Measurements from ENCODE around the gene IRF2BPL.

Gene IRF2BPL

DNA sequence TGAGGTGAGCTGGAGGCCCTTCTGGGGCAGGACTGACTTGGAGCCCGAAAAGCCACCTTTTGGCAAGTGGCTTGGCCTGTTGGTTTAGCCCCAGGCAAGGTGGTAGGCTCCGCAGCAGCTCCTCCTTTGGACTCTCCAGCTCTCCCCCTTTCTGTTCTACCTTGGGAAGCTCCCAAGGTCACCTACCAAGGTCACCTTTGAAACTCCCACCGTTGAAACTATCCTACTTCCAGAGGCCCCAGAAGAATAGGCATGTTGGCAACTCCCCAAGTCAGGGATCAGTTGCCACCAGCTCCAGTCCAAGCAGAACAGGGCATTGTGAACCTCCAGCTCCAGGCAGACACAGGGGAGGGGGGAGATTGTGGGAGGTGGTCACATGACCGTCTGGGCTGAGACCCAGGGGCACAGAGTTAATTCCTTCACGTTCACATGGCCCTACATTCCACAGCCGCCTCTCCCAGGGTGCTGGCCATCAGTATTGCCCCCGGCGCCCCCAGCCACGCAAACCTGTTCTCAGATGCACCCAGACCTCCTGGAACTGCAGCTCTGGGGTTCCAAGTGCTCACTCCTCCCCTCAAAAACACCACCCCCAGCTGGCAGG, 14.4 kb downstream of the IRF2BPL start:
- Mint-ChIP-seq H3K4me3 (no peak overlapping the region), H3K27ac (no peak overlapping the region), H3K9me3 (no peaks in the 10 kb centered on the region), H3K36me3 (ENCODE audit: low read depth) (no peaks in the 10 kb centered on the region), H3K4me1 (ENCODE audit: low read depth) (peaks cover 3% of the 10 kb centered on the region), H3K27me3 (ENCODE audit: low read depth) (peaks cover 19% of the 10 kb centered on the region)

DNA sequence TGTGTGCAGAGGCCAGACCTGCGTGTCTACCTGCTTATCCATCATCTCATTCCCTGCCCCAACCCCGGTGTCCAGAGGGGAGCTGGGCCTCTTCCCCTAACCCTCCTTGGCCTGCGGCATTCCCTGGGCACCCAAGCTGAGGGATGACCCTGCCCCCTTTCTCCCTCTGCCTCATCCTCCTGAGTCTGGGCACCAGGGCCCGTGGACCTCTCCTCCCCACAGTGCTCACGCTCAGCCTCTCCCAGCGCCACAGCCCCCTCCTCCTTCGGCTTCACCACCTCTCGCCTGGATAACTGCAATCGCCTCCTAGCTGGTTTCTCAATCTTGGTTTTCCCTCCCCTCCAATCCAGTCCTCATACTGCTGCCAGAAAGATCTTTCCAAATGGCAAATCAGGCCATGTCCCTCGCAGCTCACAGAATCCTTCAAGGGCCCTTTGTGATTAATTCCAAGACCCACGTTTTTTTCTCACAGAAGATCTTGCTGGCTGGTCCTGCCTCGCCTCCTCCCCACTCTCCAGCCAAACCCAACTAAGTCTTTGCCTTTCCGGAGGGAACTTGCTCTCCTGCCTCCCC, 16.2 kb downstream of the IRF2BPL start:
- Mint-ChIP-seq H3K9me3 (no peaks in the 10 kb centered on the region), H3K4me3 (no peak overlapping the region), H3K27ac (no peak overlapping the region), H3K36me3 (ENCODE audit: low read depth) (no peaks in the 10 kb centered on the region), H3K27me3 (ENCODE audit: low read depth) (peaks cover 19% of the 10 kb centered on the region), H3K4me1 (ENCODE audit: low read depth) (peaks cover 3% of the 10 kb centered on the region)

DNA sequence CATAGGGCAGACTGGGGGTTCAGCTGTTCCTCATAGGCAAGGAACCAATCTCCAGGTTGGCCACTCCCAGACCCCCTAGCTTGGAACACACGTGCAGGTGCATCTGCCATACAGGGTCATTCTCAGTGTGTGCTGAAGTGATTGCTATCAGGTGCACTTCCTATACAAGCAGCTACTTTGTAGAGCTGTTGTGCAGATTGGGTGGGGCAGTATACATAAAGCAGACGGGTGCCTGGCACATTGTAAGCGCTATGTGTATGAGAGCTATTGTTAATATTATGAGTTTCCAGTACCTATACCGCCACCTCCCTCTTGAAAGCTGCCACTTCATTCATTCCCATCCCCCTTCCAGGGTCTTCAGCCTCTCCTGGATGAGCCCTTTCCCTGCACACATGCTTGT, 17.3 kb downstream of the IRF2BPL start:
- H3K27me3 Mint-ChIP-seq (ENCODE audit: low read depth): peaks cover 19% of the 10 kb centered on the region
- no peaks in the 10 kb centered on the region for H3K9me3 Mint-ChIP-seq
- peaks cover 4% of the 10 kb centered on the region for H3K4me1 Mint-ChIP-seq (ENCODE audit: low read depth)
- H3K36me3 Mint-ChIP-seq (ENCODE audit: low read depth): no peaks in the 10 kb centered on the region
- no peak overlapping the region for H3K4me3 Mint-ChIP-seq
- no peak overlapping the region for H3K27ac Mint-ChIP-seq

DNA sequence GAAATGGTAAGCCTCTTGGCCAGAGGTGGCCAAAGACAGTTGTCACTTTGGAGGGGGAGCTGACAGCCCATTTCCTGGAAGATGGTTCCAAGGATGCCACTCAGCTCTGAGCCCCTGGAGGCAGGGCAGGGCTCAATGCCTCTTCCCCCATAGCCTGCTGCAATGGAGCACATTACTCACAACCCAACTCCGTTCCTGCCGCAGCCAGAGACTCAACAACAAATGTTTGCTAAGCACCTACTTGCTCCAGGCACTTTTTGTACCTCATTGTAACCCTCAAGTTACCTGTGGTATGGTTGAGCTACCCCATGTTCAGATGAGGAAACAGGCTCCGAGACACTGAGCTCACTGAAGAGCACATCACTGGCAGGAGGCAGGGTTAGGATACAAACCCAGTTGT, 19.5 kb downstream of the IRF2BPL start:
- Mint-ChIP-seq H3K4me1 (ENCODE audit: low read depth) (peaks cover 10% of the 10 kb centered on the region), H3K4me3 (no peak overlapping the region), H3K27me3 (ENCODE audit: low read depth) (peaks cover 19% of the 10 kb centered on the region), H3K9me3 (no peaks in the 10 kb centered on the region), H3K36me3 (ENCODE audit: low read depth) (no peaks in the 10 kb centered on the region), H3K27ac (no peak overlapping the region)

DNA sequence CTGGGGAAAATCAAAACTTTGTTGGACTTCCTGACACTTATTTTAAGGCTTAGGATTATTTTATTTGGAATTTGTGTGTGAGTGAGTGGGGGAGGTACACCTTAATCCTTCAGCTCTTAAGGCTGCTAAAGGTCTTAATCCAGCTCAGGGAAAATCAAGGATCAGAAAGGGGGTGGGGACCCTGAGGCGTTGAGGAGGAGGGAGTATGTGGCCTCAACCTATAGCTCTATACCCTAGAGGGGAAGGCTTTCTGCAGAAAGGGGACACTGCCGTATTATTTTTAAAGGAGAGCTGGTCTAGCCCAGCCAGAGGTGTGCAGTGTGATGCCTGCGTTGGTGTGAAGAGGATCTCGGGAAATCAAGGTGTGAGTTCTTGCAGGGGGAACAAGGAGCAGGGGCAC, 20.0 kb downstream of the IRF2BPL start:
- H3K9me3 Mint-ChIP-seq: no peaks in the 10 kb centered on the region
- H3K27me3 Mint-ChIP-seq (ENCODE audit: low read depth): peaks cover 19% of the 10 kb centered on the region
- H3K4me1 Mint-ChIP-seq (ENCODE audit: low read depth): peaks cover 10% of the 10 kb centered on the region
- H3K27ac Mint-ChIP-seq: no peak overlapping the region
- H3K36me3 Mint-ChIP-seq (ENCODE audit: low read depth): no peaks in the 10 kb centered on the region
- H3K4me3 Mint-ChIP-seq: no peak overlapping the region

DNA sequence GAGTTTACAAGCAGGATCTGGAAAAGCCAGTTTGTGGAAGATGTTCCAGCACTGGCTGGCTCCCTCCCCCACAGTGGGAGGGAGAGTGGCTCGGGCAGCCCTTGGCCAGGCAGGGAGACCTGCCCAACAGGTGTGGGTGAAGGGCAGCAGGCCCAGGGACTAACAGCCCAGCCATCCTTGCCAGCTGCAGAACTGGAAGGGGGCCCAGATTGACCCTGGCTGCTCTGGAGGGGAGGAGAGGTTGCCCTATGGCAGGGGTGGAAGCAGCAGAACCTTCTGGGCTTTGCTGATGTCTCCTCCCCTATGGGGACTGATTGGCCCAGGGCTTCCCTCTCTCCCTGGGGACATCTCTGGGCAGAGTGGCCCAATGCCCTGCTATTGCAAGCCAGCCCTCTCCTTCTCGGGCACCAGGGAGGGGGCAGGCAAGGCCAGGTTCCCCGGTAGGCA, 20.5 kb downstream of the IRF2BPL start:
- no peaks in the 10 kb centered on the region for H3K36me3 Mint-ChIP-seq (ENCODE audit: low read depth)
- no peaks in the 10 kb centered on the region for H3K9me3 Mint-ChIP-seq
- no peak overlapping the region for H3K4me3 Mint-ChIP-seq
- peaks cover 18% of the 10 kb centered on the region for H3K27me3 Mint-ChIP-seq (ENCODE audit: low read depth)
- H3K4me1 Mint-ChIP-seq (ENCODE audit: low read depth): peaks cover 10% of the 10 kb centered on the region
- H3K27ac Mint-ChIP-seq: no peak overlapping the region

DNA sequence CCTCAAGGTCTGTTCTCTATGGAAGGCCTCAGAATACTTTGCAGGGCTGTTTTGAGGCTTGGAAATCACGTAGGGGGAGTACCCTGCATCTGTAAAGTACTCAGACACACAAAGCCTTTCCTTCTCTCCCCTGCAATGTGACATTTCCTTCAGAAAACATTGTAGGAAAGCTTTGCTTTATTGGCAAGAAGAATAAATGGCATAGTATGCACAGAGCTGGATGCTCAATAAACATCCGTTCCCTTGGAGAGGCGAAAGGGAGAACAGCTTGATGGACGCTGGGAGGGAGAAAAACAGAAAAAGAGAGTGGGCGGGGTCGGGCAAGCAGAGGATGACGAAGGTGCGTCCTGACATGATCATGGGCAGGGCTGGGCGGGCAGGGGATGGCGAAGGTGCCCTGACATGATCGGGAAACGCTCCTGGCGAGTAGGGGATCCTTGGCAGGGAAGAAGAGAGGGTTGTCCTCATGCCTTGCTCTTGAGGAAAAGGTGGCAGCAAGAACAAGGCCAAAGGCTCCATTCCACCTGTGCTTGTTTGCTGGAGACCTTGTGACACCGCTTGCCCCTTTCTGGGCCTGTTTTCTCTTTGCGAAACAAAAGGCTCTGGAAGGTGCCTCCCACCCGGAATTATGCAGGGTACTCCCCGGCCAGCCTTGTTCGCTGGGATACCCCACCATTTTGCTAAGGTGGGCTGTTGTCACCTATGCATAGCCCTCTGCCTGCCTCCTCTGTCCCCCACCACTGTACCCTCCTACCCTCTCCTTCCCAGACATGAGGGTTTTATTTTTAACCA, 21.1 kb downstream of the IRF2BPL start:
- Mint-ChIP-seq H3K36me3 (ENCODE audit: low read depth) (no peaks in the 10 kb centered on the region), H3K4me1 (ENCODE audit: low read depth) (peaks cover 10% of the 10 kb centered on the region), H3K4me3 (no peak overlapping the region), H3K27ac (no peak overlapping the region), H3K9me3 (no peaks in the 10 kb centered on the region), H3K27me3 (ENCODE audit: low read depth) (peaks cover 12% of the 10 kb centered on the region)

DNA sequence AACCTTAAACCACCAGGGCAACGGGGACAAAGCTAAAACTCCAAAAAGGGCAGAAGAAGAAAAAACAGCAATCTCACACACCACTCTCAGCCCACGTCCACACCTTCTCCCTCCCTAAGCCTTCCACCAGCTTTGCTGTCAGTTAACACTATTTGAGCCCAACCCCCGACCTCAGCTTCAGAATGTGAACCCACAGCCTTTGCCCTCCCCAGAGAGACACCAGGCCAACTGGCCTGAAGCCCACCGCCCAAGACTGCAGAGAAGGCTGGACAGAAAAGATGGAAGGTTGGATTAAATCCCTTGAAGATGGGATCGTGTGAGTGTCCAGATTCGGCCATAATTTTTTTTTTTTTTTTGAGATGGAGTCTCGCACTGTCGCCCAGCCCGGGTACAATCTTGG, 22.4 kb downstream of the IRF2BPL start:
- no peak overlapping the region for H3K27ac Mint-ChIP-seq
- H3K4me1 Mint-ChIP-seq (ENCODE audit: low read depth): peaks cover 7% of the 10 kb centered on the region
- H3K27me3 Mint-ChIP-seq (ENCODE audit: low read depth): peaks cover 4% of the 10 kb centered on the region
- no peaks in the 10 kb centered on the region for H3K9me3 Mint-ChIP-seq
- H3K36me3 Mint-ChIP-seq (ENCODE audit: low read depth): no peaks in the 10 kb centered on the region
- H3K4me3 Mint-ChIP-seq: no peak overlapping the region

DNA sequence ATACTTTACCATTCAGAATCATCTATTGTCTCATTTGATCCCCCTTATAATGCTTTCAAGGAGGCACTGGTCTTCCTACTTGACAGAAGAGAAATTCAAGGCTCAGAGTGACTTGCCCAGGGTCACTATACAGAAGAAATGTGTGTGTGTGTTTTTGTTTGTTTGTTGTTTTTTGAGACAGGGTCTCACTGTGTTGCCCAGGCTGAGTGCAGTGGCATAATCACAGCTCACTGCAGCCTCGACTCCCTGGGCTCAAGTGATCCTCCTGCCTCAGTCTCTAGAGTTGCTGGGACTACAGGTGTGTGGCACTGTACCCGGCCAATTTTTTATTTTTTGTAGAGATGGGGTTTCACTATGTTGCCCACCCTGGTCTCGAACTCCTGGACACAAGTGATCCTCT, 22.9 kb downstream of the IRF2BPL start:
- Mint-ChIP-seq H3K36me3 (ENCODE audit: low read depth) (no peaks in the 10 kb centered on the region), H3K9me3 (no peaks in the 10 kb centered on the region), H3K27me3 (ENCODE audit: low read depth) (peaks cover 4% of the 10 kb centered on the region), H3K27ac (no peak overlapping the region), H3K4me3 (no peak overlapping the region), H3K4me1 (ENCODE audit: low read depth) (peaks cover 11% of the 10 kb centered on the region)

DNA sequence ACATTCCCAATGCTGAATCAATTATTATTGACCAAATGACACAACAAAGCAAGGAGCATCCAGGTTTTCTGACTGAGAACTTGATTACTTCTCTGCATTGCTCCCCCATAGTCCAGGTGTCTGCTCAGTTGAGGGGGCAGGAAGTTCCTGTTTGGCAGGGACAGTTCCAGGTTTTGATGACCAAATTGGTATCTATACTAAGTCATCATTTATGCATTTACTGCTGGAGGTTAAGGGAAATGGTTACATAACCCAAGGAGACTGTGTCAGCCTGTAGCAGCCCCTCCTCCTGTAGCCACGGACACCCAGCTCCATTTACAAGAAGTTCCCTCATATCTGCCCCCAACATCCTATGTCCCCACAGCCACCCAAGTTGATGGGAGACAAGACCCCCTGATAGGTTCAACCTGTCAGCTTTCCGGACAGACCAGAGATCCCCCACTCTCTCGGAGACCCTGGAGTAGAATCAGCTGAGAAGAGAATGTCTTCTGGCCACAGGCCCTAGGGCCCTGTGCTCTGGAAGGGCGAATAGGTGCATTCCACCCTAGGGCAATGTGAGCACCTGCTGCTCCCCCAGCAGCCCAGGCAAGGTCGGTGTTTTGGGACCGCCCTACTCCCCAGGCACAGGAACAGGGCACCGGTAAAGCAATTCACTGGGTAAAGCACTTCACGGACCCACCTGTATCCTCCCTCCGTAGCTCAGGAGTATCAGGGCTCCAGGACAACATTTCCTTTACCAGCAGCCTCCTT, 23.6 kb downstream of the IRF2BPL start:
- Mint-ChIP-seq H3K4me3 (no peak overlapping the region), H3K4me1 (ENCODE audit: low read depth) (peaks cover 16% of the 10 kb centered on the region), H3K36me3 (ENCODE audit: low read depth) (no peaks in the 10 kb centered on the region), H3K27ac (no peak overlapping the region), H3K27me3 (ENCODE audit: low read depth) (peaks cover 2% of the 10 kb centered on the region), H3K9me3 (no peaks in the 10 kb centered on the region)

DNA sequence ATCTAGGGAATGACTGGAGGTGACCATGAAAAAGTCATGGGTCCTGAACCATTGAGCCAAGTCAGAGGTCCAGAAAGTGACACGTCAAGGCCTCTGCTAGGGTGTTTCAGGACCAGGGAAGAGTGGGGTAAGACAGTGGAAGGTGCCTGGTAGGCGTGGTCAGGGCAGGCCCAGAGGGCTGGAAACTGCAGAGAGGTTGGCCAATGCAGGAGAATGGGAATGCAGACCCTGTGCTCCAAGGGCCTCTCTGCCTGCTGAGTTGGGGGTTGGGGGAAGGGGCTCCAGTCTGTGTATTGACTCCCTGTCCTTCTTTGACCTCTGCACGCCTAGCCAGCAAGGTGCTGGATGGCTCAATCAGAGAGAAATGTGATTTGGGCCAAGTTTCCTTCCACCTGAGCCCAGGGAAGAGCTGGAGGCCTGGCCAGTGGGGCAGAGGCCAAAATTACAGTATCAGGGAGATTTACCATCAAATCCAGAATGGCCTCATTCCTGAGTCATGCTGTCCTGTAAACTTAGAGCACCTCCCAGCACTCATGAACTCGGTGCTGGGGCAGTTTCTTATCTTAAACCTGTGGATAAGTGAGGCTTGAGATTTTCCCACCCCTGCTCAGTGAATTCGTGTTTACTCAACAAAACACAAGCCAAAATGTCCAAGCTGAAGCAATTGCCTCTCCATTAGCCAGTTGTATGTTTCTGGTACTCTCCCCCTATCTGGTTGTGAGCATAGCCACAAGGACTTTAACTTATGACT, 24.4 kb downstream of the IRF2BPL start:
- Mint-ChIP-seq H3K9me3 (no peaks in the 10 kb centered on the region), H3K4me1 (ENCODE audit: low read depth) (peaks cover 16% of the 10 kb centered on the region)

DNA sequence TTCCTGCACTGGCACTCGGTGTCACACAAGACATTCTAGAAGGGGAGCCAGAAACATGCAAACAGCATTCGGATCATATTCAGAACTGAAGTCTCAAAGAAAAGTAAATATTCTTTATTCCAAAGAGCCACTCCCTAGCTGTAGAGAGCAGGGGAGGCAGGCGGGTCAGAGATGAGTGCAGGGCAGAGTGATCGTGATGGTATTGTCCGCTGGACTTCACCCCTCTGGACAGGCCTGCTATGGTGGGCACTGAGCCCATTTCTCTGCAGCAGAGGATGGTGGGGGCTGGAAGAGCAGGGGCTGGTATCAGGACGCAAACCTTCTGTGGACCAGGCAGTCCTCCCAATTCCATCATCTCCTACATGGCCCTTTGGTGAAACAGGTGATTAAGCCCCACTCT, 25.6 kb downstream of the IRF2BPL start:
- no peaks in the 10 kb centered on the region for H3K36me3 Mint-ChIP-seq (ENCODE audit: low read depth)
- no peaks in the 10 kb centered on the region for H3K9me3 Mint-ChIP-seq
- H3K27ac Mint-ChIP-seq: no peak overlapping the region

More for the DNA sequence above, 24.4 kb downstream of the IRF2BPL start:
- no peak overlapping the region for H3K4me3 Mint-ChIP-seq
- no peak overlapping the region for H3K27ac Mint-ChIP-seq
- no peaks in the 10 kb centered on the region for H3K36me3 Mint-ChIP-seq (ENCODE audit: low read depth)
- H3K27me3 Mint-ChIP-seq (ENCODE audit: low read depth): no peaks in the 10 kb centered on the region

DNA sequence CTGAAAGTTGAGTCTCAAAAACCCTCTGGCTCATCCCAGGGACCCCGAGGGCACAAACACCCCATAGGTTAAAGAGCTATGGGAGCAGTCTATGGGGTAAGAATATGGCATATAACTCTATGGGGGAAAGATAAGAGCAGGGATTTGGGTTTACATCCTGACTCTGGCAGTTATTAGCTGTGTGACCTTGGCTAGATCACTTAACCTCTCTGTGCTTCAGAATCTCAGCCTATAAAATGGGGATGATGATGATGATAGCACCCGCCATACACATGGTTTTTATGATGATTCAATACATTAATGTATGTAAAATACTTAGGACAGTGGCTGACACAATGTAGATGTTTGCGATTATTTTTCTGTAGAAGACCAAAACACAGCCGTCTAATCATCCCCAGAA, 26.2 kb downstream of the IRF2BPL start:
- no peaks in the 10 kb centered on the region for H3K9me3 Mint-ChIP-seq
- H3K36me3 Mint-ChIP-seq (ENCODE audit: low read depth): no peaks in the 10 kb centered on the region
- peaks cover 16% of the 10 kb centered on the region for H3K4me1 Mint-ChIP-seq (ENCODE audit: low read depth)
- no peaks in the 10 kb centered on the region for H3K27me3 Mint-ChIP-seq (ENCODE audit: low read depth)
- H3K4me3 Mint-ChIP-seq: no peak overlapping the region
- no peak overlapping the region for H3K27ac Mint-ChIP-seq

More for the DNA sequence above, 25.6 kb downstream of the IRF2BPL start:
- H3K4me1 Mint-ChIP-seq (ENCODE audit: low read depth): peaks cover 16% of the 10 kb centered on the region
- H3K4me3 Mint-ChIP-seq: no peak overlapping the region
- no peaks in the 10 kb centered on the region for H3K27me3 Mint-ChIP-seq (ENCODE audit: low read depth)

Measured in T-helper 1 cell treated with Interleukin-12 subunit alpha and Interleukin-12 subunit beta and Interleukin-4 antibody, amounts not matched to agents 30 μg/mL and 1 μg/mL, for 36 hours (primary cell).